ENCODE results near the gene PCNX1.
"Not testable (repeated sequence)": the region's sequence is repeated elsewhere in the genome, so short reads cannot be mapped to it uniquely, and the experiment has no call there.

PCNX1 gene

DNA sequence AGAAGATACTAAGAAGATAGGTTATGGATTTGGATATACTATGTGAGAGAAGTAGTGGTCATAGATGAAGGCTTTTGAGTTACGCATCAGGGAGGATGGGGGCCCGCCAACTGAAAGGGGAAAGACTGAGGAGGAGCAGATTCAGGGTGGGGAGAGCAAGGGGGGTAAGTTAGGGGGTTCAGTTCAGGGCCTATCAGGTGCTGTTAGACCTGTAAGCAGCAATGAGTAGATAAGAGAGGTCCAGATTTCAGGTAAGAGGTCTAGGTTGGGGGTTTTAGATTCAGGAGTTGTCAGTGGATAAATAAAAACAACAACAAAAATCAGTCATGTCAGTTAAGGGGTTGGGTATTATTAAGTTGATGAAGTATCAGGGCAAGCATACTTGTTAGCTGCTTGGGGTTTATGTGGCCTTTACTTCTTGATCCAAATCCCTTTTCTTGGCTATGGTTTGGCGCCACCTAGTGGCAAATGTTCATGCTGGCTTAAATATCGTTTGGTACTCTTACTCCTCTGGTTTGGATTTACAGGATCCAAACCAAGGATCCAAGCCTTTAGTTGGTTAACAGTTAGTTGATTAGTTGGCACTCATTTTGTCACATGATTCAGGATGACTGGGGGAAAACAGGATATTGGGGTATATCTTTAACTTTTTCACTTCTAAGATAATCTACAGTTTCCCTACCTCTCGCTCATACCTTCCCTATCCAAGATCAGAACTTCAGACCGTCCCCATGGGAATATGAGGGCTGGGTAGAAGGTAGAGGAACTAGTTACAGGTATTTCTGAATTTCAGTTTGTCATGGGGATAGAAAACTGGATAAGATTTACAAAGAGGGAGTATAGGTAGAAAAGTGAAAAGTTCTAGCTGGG lies 65.1 kb downstream of the PCNX1 start:
- DNase-seq: peak; percentile 84

- DNase-seq: no peak
Observed at GRCh38 chr14:70976591-70976990, 69.3 kb downstream of the PCNX1 start.

DNA sequence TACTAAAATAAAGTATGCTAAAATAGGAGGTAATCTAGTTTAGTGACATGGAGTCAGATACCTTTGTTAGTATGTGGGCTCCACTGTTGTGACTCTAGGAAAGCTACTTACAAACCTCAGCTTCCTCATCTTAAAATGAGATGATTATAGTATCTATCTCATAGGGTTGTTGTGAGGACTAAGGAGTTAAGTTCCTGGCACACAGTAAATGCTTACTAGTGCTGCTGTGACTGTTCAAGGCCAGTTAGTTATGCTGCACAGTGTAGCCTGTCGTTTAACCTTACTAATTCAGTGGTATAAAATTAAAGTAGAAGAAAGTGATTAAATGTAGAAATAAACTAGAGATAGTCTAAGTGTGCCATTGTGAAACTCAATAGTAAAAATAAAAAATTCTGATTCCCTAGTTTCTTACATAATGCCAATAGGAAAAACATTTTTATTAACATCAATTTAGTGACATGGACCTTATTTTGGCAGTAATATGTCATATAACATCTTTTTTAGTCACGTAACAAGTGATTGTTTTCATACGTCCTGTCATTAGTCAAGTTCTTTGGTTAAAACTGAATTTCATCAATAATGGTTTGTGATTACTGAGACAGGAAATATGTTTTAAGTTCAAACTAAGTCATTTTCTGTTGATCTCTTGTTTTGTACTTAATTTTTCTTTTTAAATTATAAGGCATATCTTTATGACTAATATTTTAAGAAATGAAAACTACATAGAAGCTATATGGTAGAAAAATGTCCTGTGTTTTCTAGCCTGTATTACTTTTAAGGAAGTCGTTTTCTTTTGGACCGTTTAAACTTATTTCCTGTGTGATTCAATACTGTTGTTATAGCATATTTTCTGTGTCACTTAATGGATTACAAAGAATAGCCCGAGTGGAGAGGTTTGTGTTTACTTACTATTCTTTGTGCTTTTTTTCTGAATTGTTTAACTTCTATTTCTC lies 74.0 kb downstream of the PCNX1 start:
- peak; percentile 44 for DNase-seq

- no peak for DNase-seq
Observed at GRCh38 chr14:70982200-70982599, 74.9 kb downstream of the PCNX1 start.

DNA sequence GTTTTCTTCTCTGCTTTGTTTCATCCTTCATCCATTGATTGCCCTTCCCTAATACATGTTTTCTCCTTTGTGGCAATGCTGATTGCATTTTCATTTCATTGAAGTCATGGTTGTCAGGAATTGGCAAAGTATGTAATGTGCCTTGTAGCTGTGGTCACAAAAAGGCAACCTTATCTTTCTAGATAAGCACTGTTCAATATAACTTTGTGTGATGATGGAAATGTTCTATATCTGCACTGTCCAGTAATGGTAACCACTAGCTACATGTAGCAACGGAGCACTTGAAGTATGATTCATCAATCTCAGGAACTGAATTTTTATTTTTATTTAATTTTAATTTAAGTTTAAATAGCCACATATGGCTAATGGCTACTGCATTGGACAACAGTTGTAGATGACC lies 79.8 kb downstream of the PCNX1 start:
- no peak for DNase-seq

DNA sequence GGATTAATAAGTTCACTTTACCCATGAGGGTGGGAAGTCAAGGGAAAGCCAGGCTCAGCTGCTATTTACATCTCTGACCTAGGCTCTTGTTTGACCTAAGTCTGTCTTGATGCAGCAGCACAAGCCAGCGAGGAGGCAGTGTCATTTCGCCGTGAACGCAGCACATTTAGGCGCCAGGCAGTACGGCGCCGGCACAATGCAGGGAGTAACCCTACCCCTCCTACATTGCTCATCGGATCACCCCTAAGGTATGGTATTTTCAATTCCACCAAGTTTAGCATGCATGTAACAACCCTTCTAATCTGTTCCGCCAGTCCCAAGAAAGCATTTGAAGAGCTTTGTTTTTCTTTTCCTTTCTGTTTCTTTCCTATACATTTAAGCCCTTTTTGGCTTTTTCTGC lies 81.2 kb downstream of the PCNX1 start:
- peak; percentile 32 for DNase-seq

GRCh38 chr14:70993931-70994330 lies 86.7 kb downstream of the PCNX1 start:
- DNase-seq: no peak

GRCh38 chr14:70995211-70995610 lies 88.0 kb downstream of the PCNX1 start:
- no peak for DNase-seq

DNA sequence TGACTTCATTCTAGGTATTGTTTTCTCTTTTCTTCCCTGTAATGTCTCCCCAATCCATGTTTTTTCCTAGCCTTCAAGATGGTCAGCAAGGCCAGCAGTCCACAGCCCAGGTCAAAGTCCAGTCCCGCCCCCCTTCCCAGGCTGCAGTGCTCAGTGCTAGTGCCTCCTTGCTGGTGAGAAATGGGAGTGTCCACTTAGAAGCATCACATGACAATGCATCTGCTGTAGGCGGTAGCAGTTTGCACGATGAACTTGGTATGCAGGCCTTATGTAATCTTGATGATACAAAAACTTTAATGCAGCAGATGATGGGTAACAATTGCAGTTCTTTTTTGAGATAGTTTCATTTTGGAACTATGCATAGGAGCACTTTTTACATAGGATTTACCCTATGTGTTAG lies 88.4 kb downstream of the PCNX1 start:
- DNase-seq: no peak

- peak; percentile 64 for DNase-seq
Observed at GRCh38 chr14:70999117-70999516, 91.9 kb downstream of the PCNX1 start.

- DNase-seq: no peak
Observed at GRCh38 chr14:71000091-71000490, 92.8 kb downstream of the PCNX1 start.

GRCh38 chr14:71001742-71002141 lies 94.5 kb downstream of the PCNX1 start:
- DNase-seq: no peak

- DNase-seq: no peak
Observed at GRCh38 chr14:71003156-71003555, 95.9 kb downstream of the PCNX1 start.

DNA sequence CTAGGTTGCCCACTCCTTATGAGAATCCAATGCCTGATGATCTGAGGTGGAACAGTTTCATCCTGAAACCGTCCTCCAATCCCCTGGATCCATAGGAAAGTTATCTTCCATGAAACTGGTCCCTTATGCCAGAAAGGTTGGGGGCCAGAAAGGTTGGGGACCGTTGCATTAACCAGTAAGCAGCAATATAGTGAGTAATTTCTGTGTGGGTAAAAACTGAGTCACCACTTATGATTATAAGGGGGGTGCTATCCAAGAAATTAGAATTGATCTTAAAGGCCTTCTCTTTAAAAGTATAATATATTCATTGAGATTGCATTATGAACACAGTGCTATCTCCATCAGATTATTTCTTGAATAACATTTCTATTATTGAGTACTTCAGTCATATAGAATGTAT lies 97.2 kb downstream of the PCNX1 start:
- DNase-seq: no peak

GRCh38 chr14:71005076-71005475 lies 97.8 kb downstream of the PCNX1 start:
- DNase-seq: no peak

GRCh38 chr14:71006200-71006563 lies 98.9 kb downstream of the PCNX1 start:
- no peak for DNase-seq

- no peak for DNase-seq
Observed at GRCh38 chr14:71011479-71011878, 104.2 kb downstream of the PCNX1 start.

- DNase-seq: no peak
Observed at GRCh38 chr14:71012888-71013287, 105.6 kb downstream of the PCNX1 start.

- DNase-seq: no peak
Observed at GRCh38 chr14:71013551-71014192, 106.4 kb downstream of the PCNX1 start.

DNA sequence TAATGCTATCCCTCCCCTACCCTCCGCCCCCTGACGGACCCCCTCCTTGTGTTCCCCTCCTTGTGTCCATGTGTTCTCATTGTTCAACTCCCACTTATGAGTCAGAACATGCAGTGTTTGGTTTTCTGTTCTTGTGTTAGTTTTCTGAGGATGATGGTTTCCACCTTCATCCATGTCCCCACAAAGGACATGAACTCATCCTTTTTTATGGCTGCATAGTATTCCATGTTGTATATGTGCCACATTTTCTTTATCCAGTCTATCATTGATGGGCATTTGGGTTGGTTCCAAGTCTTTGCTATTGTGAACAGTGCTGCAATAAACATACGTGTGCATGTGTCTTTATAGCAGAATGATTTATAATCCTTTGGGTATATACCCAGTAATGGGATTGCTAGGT lies 112.7 kb downstream of the PCNX1 start:
- not testable (repeated sequence) for DNase-seq

- DNase-seq: peak; percentile 34
Observed at GRCh38 chr14:71021347-71022011, 114.2 kb downstream of the PCNX1 start.

- no peak for DNase-seq
Observed at GRCh38 chr14:71022012-71022869, 115.0 kb downstream of the PCNX1 start.

All from activated CD4-positive, alpha-beta T cell treated with anti-CD3 and anti-CD28 coated beads, Interleukin-2, amount 50 U/mL, for 16 hours (primary cell).